NCI-H1105 (cell line): ENCODE results near the gene DHRS4L2.
"Not testable (repeated sequence)": the region's sequence is repeated elsewhere in the genome, so short reads cannot be mapped to it uniquely, and the experiment has no call there.

Experiments used
- DNase-seq: peaks from one replicate; lab custom pipeline; 2025; lab: John Stamatoyannopoulos, UW

DHRS4L2 gene

DNA sequence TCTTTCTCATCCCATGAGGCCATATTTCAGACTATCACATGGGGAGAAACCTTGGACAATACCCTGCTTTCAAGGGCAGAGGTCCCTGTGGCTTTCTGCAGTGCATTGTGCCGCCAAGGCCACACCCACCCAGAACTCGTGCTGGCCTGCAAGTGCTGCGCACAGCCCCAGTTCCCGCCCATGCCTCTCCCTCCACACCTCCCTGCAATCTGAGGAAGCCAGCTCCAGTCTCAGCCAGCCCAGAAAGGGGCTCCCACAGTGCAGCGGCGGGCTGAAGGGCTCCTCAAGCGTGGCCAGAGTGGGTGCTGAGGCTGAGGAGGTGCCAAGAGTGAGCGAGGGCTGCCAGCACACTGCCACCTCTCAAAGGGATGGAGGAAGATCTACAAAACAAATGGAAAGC is 15.6 kb upstream of the DHRS4L2 start:
- not testable (repeated sequence) for DNase-seq

- not testable (repeated sequence) for DNase-seq
Observed at GRCh38 chr14:23974041-23974440, 14.7 kb upstream of the DHRS4L2 start.

GRCh38 chr14:23977208-23977607 is 11.5 kb upstream of the DHRS4L2 start:
- DNase-seq, result not testable (repeated sequence)

DNA sequence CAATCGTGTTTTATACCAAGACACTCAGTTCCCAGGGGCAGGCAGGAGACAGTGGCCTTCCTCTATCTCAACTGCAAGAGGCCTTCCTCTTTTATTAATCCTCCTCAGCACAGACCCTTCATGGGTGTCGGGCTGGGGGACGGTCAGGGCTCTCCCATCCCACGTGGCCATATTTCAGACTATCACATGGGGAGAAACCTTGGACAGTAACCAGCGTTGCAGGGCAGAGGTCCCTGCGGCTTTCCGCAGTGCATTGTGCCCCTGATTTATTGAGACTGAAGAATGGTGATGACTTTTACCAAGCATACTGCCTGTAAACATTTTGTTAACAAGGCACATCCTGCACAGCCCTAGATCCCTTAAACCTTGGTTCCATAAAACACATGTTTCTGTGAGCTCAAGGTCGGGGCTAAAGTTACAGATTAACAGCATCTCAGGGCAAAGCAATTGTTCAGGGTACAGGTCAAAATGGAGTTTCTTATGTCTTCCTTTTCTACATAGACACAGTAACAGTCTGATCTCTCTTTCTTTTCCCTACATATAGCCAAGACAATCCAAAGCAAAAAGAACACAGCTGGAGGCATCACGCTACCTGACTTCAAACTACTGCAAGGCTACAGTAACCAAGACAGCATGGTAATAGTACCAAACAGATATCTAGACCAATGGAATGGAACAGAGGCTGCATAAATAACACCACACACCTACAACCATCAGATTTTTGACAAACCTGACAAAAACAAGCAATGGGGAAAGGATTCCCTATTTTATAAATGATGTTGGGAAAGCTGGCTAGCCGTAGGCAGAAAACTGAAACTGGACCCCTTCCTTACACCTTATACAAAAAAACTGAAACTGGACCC is 6.5 kb upstream of the DHRS4L2 start:
- not testable (repeated sequence) for DNase-seq

DNA sequence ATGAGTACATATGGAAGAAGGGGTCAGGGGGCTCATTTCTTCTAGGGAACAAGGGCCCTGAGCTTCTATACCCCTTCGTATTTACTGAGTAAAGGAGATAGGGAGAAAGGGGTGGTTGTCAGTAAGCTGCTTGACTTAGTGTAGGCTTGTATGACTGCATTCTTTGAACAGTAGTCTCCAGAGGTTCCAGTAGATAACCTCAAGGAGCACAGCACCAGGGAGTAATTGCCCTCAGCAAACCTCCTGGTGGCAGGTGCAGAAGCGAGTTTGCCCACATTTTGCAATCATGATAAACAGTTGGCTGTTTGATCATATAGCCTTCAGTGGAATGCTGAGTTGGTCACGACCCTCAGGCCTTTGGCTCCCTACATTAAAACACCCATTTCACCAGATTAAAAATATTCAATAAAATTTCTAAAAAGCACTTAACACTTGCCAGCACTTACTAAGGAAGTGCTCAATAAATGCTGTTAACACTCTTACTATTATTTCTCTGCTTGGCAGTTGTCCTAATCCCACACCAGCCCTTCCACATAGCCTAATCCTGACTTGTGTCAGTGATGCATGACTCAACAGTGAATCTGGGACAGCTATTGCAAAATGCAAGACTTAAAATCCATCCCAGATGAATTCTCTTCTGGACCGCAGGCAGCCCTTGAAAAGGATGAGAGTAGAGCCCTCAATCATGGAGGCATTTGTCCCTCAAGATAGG is 3.7 kb upstream of the DHRS4L2 start:
- no peak for DNase-seq

GRCh38 chr14:23988223-23988606 is 514 bp upstream of the DHRS4L2 start:
- DNase-seq, result not testable (repeated sequence)

DNA sequence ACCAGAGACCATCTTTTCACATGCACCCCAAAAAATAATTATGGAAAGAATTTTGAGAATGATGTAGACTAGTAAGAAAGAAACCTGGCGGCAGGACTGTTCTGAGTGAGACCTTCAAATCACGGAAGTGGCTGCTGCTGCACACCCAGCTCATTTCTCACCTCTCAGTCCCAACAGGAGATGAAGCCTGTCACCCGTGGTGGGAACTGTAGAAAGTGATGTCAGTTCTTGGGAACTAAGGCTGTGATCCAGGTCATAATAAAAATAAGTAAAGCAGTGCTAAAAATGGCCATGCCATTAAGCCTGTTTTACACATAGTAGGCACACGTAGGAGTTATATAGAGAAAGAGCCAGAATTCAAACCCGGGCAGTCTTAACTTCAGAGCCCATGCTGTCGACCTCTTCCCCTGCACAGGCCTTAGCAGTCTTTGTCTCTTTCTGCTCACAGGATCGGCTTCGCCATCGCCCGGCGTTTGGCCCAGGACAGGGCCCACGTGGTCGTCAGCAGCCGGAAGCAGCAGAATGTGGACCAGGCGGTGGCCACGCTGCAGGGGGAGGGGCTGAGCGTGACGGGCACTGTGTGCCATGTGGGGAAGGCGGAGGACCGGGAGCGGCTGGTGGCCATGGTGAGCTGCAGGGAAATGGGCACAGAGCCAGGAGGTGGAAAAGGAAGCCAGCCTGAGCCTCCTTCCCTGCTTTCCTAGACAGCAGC is 1.2 kb downstream of the DHRS4L2 start:
- peak; percentile 9 for DNase-seq

GRCh38 chr14:23990961-23991360 is 2.2 kb downstream of the DHRS4L2 start:
- not testable (repeated sequence) for DNase-seq

DNA sequence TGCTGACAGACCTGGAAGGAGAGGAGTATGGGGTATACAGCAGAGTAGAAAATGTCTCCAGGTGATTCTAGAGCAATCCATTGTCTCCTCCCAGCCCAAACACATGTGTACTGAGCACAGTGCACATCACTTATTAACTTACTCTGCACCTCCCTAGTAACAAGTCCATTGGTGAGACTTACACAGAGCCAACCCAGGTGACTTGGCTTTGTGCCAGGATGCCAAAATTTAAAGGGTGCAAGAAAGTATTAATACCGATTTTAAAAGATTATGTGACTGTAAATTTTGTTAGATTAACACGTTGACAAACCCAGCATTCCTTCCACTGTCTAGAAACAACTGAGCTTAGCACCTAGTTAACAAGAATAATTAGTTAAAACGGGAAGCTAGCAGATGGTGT is 4.3 kb downstream of the DHRS4L2 start:
- DNase-seq, result not testable (repeated sequence)

DNA sequence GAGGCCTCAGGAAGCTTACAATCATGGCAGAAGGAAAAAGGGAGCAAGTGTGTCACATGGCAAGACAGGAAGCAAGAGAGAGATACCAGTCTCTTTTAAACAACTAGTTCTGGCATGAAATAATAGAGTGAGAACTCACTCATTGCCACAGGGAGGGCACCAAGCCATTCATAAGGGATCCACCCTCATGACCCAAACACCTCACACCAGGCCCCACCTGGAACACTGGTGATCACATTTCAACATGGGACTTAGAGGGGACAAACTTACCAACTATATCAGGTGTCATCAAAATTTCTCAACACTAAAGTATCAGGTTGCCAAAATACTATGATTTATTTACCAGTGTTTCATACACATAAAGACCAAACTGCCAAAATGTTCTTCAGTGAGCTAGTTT is 7.3 kb downstream of the DHRS4L2 start:
- not testable (repeated sequence) for DNase-seq

DNA sequence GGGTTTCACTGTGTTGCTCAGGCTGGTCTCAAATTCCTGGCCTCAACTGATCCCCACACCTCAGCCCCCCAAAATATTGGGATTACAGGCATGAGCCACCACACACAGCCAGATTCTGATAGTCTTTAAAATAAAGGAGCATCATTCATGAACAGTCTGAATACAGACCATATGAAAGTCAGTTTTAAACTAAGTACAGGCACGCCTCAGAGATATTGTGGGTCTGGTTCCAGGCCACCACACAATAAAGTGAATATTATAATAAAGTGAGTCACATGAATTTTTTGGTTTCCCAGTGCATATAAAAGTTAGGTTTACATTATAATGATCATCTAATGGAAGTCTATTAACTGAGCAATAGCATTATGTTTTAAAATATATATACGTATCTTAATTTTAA is 8.1 kb downstream of the DHRS4L2 start:
- DNase-seq, result not testable (repeated sequence)

- DNase-seq, result not testable (repeated sequence)
Observed at GRCh38 chr14:23999640-24000039, 10.9 kb downstream of the DHRS4L2 start.

DNA sequence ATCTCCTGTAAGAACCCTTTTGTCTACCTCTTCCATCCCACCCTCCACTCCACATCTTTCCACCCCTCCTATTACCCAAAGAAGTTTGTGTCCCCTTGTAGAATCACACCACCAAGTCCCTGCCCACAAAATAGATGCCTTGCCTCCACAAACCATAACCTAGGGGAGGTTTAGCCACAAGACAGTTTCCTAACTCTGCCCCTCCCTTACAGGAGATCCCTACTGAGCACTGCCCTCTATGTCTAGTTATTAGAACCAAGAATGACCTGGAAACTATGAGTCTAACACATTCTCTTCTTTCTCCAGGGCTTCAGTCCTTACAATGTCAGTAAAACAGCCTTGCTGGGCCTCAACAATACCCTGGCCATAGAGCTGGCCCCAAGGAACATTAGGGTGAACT is 12.3 kb downstream of the DHRS4L2 start:
- not testable (repeated sequence) for DNase-seq

GRCh38 chr14:24001679-24002078 is 12.9 kb downstream of the DHRS4L2 start:
- DNase-seq, result not testable (repeated sequence)

DNA sequence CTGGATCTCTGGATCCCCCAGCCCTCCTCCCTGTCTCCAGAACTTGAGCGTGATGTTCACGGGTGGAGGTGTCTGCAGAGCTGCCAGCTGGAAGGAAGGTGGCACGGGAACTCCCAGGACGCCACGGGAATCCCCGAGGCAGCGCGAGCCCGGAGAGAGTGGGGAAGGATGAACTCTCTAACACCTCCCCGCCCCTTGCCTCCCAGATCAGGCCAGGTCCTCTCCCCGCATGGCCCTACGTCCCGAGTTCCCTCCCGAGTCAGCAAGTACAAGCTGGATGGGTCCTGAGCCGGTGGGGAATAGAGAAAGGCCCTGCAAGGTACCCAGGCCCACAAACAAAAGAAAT is 17.7 kb downstream of the DHRS4L2 start:
- DNase-seq, result not testable (repeated sequence)

DNA sequence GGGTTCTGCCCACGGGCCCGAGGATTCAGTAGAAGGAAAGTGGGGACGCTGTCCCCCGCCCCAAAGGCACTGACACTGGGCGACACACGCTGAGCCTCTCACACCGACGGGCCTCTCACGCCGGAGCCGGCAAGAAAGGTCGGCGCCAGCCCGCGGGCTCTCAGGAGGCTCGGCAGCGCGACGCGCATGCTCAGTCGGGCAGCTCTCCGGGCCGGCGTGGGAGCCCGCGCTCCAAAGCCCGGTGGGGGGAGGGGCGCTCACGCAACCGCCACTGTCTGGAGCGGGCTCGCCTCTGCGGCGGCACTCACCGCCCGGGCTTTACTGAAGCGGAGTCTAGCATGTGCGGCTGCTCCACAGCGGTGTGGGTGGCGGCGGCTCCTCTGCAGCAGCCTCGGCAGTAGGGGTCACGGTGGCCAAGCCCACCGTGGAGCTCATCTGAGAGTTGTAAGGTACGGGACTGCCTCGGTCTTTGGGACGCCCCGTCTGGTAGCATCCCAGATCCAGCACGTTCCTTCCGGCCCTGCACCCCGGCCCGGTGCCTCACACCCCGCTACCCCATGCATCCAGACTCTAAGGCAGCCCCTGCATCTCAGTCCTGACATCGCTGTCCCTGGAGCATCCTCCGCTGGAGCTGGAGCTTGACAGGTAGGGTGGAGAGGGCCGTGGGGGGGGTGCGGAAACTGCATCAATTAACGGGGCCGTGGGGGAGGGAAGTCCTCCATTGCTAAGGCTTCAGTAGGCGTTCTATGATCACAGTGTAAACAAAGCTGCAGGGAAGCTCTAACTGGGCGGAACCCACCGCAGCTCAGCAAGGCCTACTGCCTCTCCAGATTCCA is 18.3 kb downstream of the DHRS4L2 start:
- DNase-seq, result peak; percentile 40

- DNase-seq, result no peak
Observed at GRCh38 chr14:24011051-24011450, 22.3 kb downstream of the DHRS4L2 start.

DNA sequence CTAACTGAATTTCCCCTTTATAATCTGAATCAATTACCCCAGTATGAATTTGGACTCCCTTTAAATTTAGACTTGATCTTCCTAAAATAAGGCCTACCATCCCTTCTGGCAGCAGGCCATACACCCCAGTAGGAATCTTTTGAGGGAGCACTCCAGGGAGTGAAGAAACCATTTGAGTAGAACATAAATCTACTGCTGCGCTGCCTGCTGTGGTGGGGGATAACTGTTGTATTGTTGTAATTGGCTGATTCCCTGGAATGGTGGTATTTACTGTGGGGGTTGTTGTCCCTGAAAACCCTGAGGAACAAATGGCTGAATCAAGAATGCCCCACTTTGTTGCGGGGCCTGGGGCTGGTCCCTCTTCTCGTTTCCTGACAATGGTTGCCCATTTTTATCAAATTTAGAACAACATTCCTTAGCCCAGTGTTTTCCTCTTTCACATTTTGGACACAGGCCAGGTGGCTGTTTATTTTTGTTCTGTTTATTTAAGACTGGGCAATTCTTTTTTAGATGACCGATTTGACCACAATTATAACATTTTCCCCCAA is 24.1 kb downstream of the DHRS4L2 start:
- not testable (repeated sequence) for DNase-seq

- DNase-seq, result peak; percentile 79
Observed at GRCh38 chr14:24013654-24014514, 25.2 kb downstream of the DHRS4L2 start.

- not testable (repeated sequence) for DNase-seq
Observed at GRCh38 chr14:24015745-24016144, 27.0 kb downstream of the DHRS4L2 start.
